22Rv1 (cell line): ENCODE measurements around the gene LTBP2.

Source experiments
- ZFX ChIP-seq: fragments of 450-650 bp; IDR thresholded peaks from 2 replicates; pipeline ENCODE4 v1.6.1; 2017; ENCODE audit warnings: antibody characterized with exemption, borderline replicate concordance
- TF ChIP-seq, protein P1 (sequence below): fragments of 450-650 bp; IDR thresholded peaks from 2 replicates; pipeline ENCODE4 v1.5.1; 2017; ENCODE audit warnings: mild to moderate bottlenecking

DNA sequence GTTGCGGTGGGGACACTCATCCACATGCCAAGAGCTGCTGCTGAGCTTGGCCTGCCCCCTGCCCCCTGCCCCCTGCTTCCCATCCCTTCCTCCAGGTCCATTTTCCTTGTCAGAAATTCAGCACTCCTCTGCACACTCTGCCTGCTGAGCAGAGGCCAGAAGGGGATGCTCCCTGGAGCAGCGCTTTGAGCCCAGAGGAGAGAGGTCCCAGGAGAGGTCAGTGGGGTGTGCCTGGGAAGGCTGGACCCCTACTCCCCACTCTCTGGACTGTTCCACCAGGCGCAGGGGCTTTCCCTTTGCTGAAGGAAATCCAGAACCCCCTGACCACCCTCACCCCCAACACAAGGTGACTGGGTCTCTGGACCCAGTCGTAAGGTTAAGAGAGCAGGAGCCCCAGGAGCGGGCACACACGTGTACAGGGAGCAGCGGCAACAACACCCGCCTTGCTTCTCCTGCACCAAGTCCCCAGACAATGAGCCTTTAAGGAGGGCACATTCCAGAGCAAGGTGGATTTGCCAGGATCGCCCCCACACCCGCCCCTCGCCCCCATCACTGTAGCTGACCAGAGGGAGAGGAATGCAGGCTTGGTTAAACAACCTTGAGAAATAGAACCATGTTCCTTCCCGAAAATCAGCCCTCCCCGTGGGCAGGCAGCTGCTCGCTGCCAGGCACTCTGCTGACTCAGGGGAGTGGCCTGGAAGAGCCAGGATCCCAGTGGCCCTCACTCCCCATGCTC lies 87.8 kb downstream of the LTBP2 start:
- TF ChIP-seq, protein P1, sequence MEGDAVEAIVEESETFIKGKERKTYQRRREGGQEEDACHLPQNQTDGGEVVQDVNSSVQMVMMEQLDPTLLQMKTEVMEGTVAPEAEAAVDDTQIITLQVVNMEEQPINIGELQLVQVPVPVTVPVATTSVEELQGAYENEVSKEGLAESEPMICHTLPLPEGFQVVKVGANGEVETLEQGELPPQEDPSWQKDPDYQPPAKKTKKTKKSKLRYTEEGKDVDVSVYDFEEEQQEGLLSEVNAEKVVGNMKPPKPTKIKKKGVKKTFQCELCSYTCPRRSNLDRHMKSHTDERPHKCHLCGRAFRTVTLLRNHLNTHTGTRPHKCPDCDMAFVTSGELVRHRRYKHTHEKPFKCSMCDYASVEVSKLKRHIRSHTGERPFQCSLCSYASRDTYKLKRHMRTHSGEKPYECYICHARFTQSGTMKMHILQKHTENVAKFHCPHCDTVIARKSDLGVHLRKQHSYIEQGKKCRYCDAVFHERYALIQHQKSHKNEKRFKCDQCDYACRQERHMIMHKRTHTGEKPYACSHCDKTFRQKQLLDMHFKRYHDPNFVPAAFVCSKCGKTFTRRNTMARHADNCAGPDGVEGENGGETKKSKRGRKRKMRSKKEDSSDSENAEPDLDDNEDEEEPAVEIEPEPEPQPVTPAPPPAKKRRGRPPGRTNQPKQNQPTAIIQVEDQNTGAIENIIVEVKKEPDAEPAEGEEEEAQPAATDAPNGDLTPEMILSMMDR = no peak
- no peak for TF ChIP-seq ZFX
